Measurements from ENCODE around the gene AVPR2.

GRCh38 chrX:153928846-153929245, 24.4 kb downstream of the AVPR2 start:
- TF ChIP-seq CTCF (IDR thresholded peaks at IDR 0.05; ENCODE audit: low read depth, low read length, missing input control) (no peak), TAF1 (conservative IDR thresholded peaks at IDR 0.05) (no peak), RAD21 (IDR thresholded peaks at IDR 0.05) (no peak), NR2F2 (IDR thresholded peaks at IDR 0.05) (no peak), MAX (IDR thresholded peaks at IDR 0.05) (no peak), REST (IDR thresholded peaks at IDR 0.05) (no peak)
- TF ChIP-seq, protein P1, sequence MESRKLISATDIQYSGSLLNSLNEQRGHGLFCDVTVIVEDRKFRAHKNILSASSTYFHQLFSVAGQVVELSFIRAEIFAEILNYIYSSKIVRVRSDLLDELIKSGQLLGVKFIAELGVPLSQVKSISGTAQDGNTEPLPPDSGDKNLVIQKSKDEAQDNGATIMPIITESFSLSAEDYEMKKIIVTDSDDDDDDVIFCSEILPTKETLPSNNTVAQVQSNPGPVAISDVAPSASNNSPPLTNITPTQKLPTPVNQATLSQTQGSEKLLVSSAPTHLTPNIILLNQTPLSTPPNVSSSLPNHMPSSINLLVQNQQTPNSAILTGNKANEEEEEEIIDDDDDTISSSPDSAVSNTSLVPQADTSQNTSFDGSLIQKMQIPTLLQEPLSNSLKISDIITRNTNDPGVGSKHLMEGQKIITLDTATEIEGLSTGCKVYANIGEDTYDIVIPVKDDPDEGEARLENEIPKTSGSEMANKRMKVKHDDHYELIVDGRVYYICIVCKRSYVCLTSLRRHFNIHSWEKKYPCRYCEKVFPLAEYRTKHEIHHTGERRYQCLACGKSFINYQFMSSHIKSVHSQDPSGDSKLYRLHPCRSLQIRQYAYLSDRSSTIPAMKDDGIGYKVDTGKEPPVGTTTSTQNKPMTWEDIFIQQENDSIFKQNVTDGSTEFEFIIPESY (IDR thresholded peaks at IDR 0.05), result no peak
